Activated T-helper 9 cell treated with anti-CD3 and anti-CD28 coated beads, Interleukin-2, amount 50 U/mL, for 16 hours (primary cell): ENCODE measurements around the gene INSL3.

Experiments used
- DNase-seq: peaks from one replicate; pipeline ENCODE4 v3.0.0-alpha.2; 2020; ENCODE audit warnings: low read depth

Gene INSL3, protein sequence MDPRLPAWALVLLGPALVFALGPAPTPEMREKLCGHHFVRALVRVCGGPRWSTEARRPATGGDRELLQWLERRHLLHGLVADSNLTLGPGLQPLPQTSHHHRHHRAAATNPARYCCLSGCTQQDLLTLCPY

GRCh38 chr19:17821190-17821589 is at the start of gene INSL3:
Gene INSL3, minus strand, starts transcription at chr19:17821519. Its CDS starts 13 bp downstream, at chr19:17821506.
- DNase-seq, result no peak

DNA sequence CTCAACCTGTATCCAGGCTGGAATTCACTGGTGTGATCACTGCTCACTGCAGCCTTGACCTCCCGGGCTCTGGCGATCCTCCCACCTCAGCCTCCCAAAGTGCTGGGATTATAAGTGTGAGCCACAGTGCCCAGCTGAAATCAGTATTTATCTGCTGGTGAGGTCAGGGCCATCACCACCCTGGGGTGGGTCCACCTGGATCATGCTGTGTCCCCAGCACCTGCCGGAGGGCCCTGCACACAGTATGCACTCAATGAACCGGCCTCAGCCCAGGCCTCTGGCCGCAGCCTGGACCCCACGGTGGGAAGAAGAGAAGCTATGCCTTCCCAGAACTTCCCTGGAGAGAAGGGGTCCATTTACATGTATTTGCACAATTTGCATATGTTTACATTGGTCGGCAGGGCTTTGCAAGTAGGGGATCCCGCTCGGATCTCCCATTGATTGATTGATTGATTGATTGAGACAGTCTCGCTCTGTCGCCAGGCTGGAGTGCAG is 47.8 kb upstream of the INSL3 start:
- DNase-seq, result no peak

DNA sequence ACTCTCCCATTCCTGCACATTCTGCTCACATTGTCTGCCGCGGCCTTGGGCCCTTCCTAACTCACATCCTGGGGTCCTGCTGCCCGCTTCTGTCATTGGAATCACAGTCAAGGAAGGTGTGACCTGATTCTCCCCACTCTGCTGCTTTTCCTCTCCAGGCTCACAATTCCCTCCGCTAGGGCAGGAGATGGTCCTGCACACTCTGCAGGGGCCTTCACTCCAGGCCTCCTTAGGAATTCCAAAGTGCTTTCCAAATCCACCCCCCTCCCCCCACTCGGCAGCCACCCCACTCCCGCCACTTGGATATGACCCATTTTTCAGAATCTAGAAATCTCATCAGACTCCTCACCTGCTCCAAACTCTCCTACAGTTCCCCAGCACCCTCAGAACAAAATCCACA is 47.4 kb upstream of the INSL3 start:
- DNase-seq, result no peak

- no peak for DNase-seq
Measured at GRCh38 chr19:17866964-17867486, 45.7 kb upstream of the INSL3 start.

DNA sequence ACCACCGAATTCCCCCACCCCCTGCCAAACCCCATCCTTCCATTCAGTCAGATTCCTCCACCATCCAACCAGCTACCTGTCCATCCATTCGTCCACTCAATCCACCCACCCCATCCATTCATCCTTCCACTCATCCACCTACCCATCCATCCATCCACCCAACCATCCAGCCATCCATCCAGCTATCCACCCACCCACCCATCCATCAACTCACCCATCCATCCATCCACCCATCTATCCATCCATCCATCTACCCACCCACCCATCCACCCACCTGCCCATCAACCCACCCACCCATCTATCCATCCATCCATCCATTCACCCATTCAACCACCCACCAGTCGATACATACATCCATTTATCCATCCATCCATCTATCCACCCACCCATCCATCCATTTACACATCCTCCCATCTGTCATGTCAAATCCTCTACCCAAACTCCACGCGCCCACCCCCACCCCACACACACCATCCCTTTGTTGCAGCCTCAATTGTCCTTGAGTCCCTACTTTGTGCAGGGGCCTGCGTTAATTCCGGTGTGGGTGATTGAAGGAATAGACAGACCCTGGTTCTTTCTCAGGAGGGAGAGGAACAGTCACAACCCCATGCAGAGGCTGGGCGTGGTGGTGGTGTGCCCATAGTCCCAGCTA is 45.1 kb upstream of the INSL3 start:
- DNase-seq, result no peak

DNA sequence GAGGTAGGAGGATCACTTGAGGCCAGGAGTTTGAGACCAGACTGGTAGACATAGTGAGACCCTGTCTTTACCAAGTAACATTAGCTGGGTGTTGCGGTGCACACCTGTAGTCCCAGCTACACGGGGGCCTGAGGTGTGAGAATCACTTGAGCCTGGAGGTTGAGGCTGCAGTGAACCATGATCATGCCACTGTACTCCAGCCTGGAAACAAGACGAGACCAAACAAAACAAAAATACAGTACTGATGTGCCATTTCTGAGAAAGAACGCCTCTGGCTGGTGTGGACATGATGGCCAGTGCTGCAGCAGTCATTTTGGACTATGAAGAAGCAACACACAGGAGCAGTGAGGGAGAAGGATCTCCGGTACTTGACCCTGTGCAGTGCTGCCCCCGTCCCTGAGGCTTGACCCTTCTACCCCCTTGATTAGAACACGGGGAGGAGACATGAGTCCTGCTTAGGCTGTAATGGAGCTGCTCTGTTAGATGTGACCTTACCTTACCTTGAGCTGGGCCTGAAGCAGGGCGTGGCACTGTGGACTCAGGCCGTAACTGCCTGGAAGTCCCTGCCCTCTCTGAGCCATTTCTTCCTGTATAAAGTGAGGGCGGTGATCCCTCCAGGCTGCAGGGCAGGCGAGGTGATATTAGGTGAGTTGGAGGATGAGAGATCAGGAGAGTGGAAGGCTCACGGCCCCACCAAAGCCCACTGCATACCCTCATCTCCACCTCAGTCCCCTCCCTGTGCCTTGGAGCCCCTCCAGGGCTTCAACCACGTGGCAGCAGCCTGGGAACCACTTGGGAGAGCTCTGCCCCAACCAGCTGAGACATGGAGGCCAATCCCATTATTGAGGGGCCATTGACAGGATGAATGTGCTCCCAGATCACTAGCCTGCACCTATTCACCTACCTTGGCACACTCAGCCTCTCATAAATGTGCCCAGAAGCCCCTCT is 44.3 kb upstream of the INSL3 start:
- no peak for DNase-seq

GRCh38 chr19:17863520-17864182 is 42.3 kb upstream of the INSL3 start:
- no peak for DNase-seq

DNA sequence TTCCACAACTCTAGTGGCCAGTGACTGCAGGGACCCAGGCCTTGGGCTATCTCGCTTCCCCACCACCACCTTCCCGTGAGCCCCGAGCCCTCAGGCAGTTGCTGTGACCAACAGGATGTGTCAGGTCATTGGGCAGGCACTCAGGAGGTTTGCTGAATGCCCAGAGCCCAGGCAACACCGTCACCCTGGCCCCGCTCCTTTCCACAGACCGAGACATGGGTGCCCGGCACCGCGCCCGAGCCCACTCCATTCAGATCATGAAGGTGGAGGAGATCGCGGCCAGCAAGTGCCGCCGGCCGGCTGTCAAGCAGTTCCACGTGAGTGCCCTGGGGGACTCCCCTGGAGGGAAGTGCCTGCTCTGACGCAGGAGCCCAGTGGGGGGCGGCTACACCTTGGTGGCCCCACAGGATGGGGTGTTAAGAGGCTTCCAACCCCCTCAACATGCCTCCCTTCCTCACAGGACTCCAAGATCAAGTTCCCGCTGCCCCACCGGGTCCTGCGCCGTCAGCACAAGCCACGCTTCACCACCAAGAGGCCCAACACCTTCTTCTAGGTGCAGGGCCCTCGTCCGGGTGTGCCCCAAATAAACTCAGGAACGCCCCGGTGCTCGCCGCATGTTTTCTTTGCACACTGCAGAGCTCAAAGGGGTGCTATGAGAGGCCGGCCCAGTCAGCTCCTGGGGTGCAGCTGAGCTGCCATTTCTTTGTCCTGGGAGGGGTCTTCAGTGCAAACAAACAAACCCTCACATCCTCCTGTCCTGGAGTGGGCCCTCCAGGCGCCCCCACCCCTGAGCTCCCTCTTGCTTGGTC is 41.6 kb upstream of the INSL3 start:
- no peak for DNase-seq

DNA sequence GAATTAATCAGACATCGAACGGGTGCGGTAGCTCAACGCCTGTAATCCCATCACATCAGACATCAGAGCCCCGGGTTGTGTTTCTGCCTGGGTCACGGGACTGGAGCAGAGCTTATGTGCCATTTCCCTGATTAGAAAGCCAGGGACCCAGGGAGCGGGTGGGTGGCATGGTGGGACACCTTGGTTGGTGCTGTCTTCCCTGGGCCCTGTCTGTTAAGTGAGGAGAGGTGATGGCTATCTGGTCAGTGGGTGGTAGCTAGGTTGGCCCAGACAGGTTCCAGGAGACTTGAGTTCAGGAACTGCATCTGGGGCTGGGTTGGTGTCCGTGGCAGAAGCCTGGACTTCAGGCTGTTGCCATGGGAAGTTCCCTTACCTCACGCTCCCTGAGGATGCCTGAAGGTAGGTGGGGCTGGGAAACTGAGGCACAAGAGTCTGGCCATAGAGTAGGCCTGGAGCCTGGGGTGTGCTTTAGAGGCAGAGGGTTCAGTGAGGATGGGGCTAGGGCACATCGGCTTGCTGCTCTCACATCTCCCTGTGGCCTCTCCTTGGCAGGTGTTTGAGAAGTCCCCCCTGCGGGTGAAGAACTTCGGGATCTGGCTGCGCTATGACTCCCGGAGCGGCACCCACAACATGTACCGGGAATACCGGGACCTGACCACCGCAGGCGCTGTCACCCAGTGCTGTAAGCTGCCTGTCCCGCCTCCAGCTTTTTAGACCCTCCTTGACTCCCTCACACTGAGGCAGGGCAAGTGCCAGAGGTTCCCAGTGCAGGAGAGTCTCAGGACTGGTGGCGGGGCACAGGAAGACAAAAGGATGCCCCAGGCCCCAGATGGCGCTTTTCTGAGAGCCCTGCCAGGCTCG is 40.5 kb upstream of the INSL3 start:
- DNase-seq, result no peak

GRCh38 chr19:17860993-17861360 is 39.7 kb upstream of the INSL3 start:
- DNase-seq, result no peak

- DNase-seq, result no peak
Measured at GRCh38 chr19:17860331-17860992, 39.1 kb upstream of the INSL3 start.

- peak; percentile 98 for DNase-seq
Measured at GRCh38 chr19:17859533-17860330, 38.4 kb upstream of the INSL3 start, which contains the start of gene RPL18A. Gene RPL18A, plus strand, starts transcription at chr19:17859910. Its CDS starts 47 bp downstream, at chr19:17859957.

- peak; percentile 84 for DNase-seq
Measured at GRCh38 chr19:17855280-17856152, 34.2 kb upstream of the INSL3 start.

- no peak for DNase-seq
Measured at GRCh38 chr19:17854061-17854460, 32.7 kb upstream of the INSL3 start.

DNA sequence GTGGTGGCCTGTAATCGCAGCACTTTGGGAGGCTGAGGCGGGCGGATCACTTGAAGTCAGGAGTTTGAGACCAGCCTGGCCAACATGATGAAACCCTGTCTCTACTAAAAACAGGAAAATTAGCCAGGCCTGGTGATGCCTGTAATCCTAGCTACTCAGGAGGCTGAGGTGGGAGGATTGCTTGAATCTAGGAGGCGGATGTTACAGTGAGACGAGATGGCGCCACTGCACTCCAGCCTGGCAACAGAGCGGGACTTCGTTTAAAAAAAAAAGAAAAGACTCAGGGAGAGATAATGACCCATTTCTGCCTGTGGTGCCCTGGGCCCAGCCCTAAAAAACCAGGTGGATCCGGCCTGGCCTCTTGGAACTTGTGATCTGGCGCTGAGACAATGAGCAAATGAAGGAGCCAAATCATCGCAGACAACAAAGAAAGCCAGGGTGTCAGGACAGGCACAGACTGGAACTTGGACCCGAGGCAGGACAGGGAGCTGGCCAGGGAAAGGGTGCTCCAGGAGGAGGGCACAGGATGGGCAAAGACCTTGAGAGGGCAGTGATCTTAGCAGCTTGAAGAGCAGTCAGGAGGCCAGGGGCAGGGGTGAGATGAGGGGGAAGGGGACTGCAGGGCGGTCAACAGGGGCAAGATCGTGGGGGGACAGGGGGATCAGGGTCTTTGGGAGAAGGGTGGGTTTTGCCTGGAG is 27.4 kb upstream of the INSL3 start:
- DNase-seq, result no peak

DNA sequence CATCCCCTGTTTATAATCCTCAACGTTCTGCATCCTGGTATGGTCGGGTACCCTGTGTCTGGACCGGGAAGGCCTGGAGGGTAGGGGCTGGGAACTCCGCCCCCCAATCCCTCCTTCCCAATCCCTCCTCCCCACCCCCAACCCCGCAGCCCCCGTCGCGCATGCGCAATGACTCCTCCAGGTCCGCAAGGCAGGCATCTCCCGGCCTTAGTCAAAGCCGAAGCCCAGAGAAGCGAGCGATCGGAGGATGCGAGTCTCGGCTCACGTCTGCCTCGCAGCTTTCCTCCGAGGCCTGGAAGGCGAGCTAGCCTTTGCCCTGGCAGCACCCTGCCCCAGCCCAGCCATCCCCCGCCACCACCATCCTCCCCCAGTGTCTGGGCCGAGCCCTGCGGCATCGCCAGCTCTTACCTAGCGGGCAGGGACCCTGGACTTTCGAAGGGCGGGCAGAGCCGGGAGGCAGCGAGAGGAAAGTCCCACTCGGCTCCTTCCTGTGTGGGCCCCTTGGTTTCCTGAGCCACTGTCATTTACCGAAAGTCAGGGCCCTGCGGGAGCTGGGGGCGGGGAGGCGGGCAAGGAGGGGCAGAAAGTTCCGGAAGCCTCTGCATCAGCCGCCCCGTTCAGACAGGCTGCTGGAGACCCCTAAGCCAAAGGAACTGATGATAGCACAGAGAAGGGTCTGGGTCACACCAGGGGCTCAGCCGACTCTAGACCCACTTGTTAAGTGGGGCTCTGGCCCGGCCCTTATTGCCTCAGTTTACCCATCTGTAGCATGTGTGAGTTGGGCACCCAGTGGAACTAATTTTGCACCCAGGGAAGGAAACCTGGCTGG is 26.4 kb upstream of the INSL3 start, which contains the start of gene JAK3:
Gene JAK3 (minus strand): TSS at position 445 of the 829 bp plus-strand sequence. CDS start 3,565 bp downstream, outside the sequence.
- DNase-seq, result peak; percentile 86
